H9 (cell line): ENCODE results near the gene HIPK3. TPM values are rescaled to one million over a fixed set of nuclear protein-coding genes. Genes with fewer than 3 reads are reported as not detected.

ENCODE experiments used
- DNase-seq: peaks from one replicate; pipeline ENCODE4 v3.0.0-alpha.2; 2017
- H2AFZ ChIP-seq: one replicate; pipeline ENCODE4 v1.6.1; 2013; ENCODE audit warnings: mild to moderate bottlenecking, low read length, control low read depth, moderate library complexity
- H2AK5ac ChIP-seq: 2 replicates; pipeline ENCODE4 v1.6.1; 2013; ENCODE audit warnings: low read length, control low read depth, mixed read lengths; ENCODE audit not compliant: insufficient read length
- H2BK120ac ChIP-seq: one replicate; pipeline ENCODE4 v1.6.1; 2013; ENCODE audit warnings: low read depth, mild to moderate bottlenecking, low read length, control low read depth, inconsistent platforms; ENCODE audit not compliant: poor library complexity, severe bottlenecking
- H2BK12ac ChIP-seq: 2 replicates; pipeline ENCODE4 v1.6.1; 2013; ENCODE audit warnings: low read length, control low read depth, mixed read lengths, low read depth; ENCODE audit not compliant: insufficient read length
- H2BK15ac ChIP-seq: 2 replicates; pipeline ENCODE4 v1.6.1; 2013; ENCODE audit warnings: low read depth, low read length, control low read depth
- H2BK20ac ChIP-seq: one replicate; pipeline ENCODE4 v1.6.1; 2013; ENCODE audit warnings: low read depth, mild to moderate bottlenecking, low read length, control low read depth, inconsistent platforms; ENCODE audit not compliant: poor library complexity, severe bottlenecking
- H2BK5ac ChIP-seq: 2 replicates; pipeline ENCODE4 v1.6.1; 2013; ENCODE audit warnings: low read length, control low read depth, mixed read lengths; ENCODE audit not compliant: insufficient read length
- H3K14ac ChIP-seq: 2 replicates; pipeline ENCODE4 v1.6.1; 2013; ENCODE audit warnings: low read length, control low read depth; ENCODE audit not compliant: insufficient read depth
- H3K18ac ChIP-seq: 2 replicates; pipeline ENCODE4 v1.6.1; 2013; ENCODE audit warnings: low read depth, mild to moderate bottlenecking, mixed read lengths, low read length, control low read depth; ENCODE audit not compliant: insufficient read length
- H3K23ac ChIP-seq: 2 replicates; pipeline ENCODE4 v1.6.1; 2013; ENCODE audit warnings: low read length, control low read depth, mixed read lengths, low read depth; ENCODE audit not compliant: insufficient read length
- H3K23me2 ChIP-seq: 2 replicates; pipeline ENCODE4 v1.6.1; 2013; ENCODE audit warnings: low read depth, mild to moderate bottlenecking, mixed read lengths, low read length, control low read depth; ENCODE audit not compliant: insufficient read length, poor library complexity, severe bottlenecking
- H3K27ac ChIP-seq: 2 replicates; pipeline ENCODE4 v1.5.1; 2013; ENCODE audit warnings: low read length, control low read depth, mixed read lengths, low read depth; ENCODE audit not compliant: insufficient read length
- H3K27me3 ChIP-seq: 2 replicates; pipeline ENCODE4 v1.6.1; 2013; ENCODE audit warnings: low read length, control low read depth, inconsistent platforms; ENCODE audit not compliant: insufficient read depth
- H3K4ac ChIP-seq: 2 replicates; pipeline ENCODE4 v1.6.1; 2013; ENCODE audit warnings: low read depth, mild to moderate bottlenecking, control low read depth, inconsistent platforms, low read length, moderate library complexity
- H3K4me1 ChIP-seq: 2 replicates; pipeline ENCODE4 v1.6.1; 2013; ENCODE audit warnings: low read length, control low read depth, inconsistent platforms; ENCODE audit not compliant: insufficient read depth
- H3K4me2 ChIP-seq: 2 replicates; pipeline ENCODE4 v1.6.1; 2013; ENCODE audit warnings: low read length, control low read depth, mixed read lengths; ENCODE audit not compliant: insufficient read length, insufficient read depth
- H3K56ac ChIP-seq: 2 replicates; pipeline ENCODE4 v1.6.1; 2013; ENCODE audit warnings: low read depth, mild to moderate bottlenecking, mixed read lengths, low read length, control low read depth; ENCODE audit not compliant: insufficient read length
- H3K79me1 ChIP-seq: 2 replicates; pipeline ENCODE4 v1.6.1; 2013; ENCODE audit warnings: low read depth, mild to moderate bottlenecking, moderate library complexity, low read length, control low read depth, inconsistent platforms; ENCODE audit not compliant: insufficient read depth, poor library complexity, severe bottlenecking
- H3K79me2 ChIP-seq: 2 replicates; pipeline ENCODE4 v1.6.1; 2013; ENCODE audit warnings: low read length, control low read depth, inconsistent platforms; ENCODE audit not compliant: insufficient read depth
- H3K9ac ChIP-seq: 2 replicates; pipeline ENCODE4 v1.6.1; 2013; ENCODE audit warnings: low read length, control low read depth, mixed read lengths; ENCODE audit not compliant: insufficient read length; ENCODE audit errors: extremely low read depth
- H3K9me3 ChIP-seq: one replicate; pipeline ENCODE4 v1.6.1; 2013; ENCODE audit warnings: low read depth, low read length, inconsistent platforms; ENCODE audit not compliant: control insufficient read depth
- H3T11ph ChIP-seq: one replicate; pipeline ENCODE4 v1.6.1; 2013; ENCODE audit warnings: mild to moderate bottlenecking, low read length, control low read depth, inconsistent platforms
- H4K20me1 ChIP-seq: one replicate; pipeline ENCODE4 v1.6.1; 2013; ENCODE audit not compliant: control insufficient read depth, insufficient read length, insufficient read depth
- H4K5ac ChIP-seq: 2 replicates; pipeline ENCODE4 v1.6.1; 2013; ENCODE audit warnings: low read depth, mild to moderate bottlenecking, mixed read lengths, low read length, control low read depth; ENCODE audit not compliant: insufficient read length
- H4K8ac ChIP-seq: replicated peaks from 2 replicates; pipeline ENCODE4 v1.6.1; 2013; ENCODE audit warnings: low read length, control low read depth, mixed read lengths, low read depth; ENCODE audit not compliant: insufficient read length
- H4K91ac ChIP-seq: 2 replicates; pipeline ENCODE4 v1.6.1; 2013; ENCODE audit warnings: low read depth, mild to moderate bottlenecking, moderate library complexity, mixed read lengths, low read length, control low read depth; ENCODE audit not compliant: insufficient read length
- H3K27ac Mint-ChIP-seq, 3 experiments: 2 replicates in 2 of 3; 3 replicates in 1 of 3; pipeline ENCODE4 v1.8.0; 2020 to 2021; ENCODE audit warnings: mixed read lengths in 3 of 3, mild to moderate bottlenecking in 1 of 3, moderate library complexity in 1 of 3
- H3K27me3 Mint-ChIP-seq: 2 replicates; pipeline ENCODE4 v1.8.0; 2021; ENCODE audit warnings: low read depth, mild to moderate bottlenecking, moderate library complexity, mixed read lengths
- H3K36me3 Mint-ChIP-seq, 3 experiments: 2 replicates in 2 of 3; 3 replicates in 1 of 3; pipeline ENCODE4 v1.8.0; 2020 to 2021; ENCODE audit warnings: low read depth in 3 of 3, mixed read lengths in 3 of 3; ENCODE audit not compliant: insufficient read depth in 1 of 3
- H3K4me1 Mint-ChIP-seq, 2 experiments: 2 replicates each; pipeline ENCODE4 v1.8.0; 2020; ENCODE audit warnings: mixed read lengths in 2 of 2
- H3K4me3 Mint-ChIP-seq, 2 experiments: 2 replicates in 1 of 2; 3 replicates in 1 of 2; pipeline ENCODE4 v1.8.0; 2020 to 2021; ENCODE audit warnings: mild to moderate bottlenecking in 2 of 2, mixed read lengths in 2 of 2, moderate library complexity in 1 of 2
- H3K9me3 Mint-ChIP-seq, 2 experiments: 2 replicates in 1 of 2; 3 replicates in 1 of 2; pipeline ENCODE4 v1.8.0; 2020; ENCODE audit warnings: mild to moderate bottlenecking in 2 of 2, mixed read lengths in 2 of 2, moderate library complexity in 1 of 2
- WGBS: extraction: QIAGEN DNeasy Blood & Tissue Kit; methylation state at CpG from one replicate; pipeline ENCODE4 v1.1.7; 2013; ENCODE audit warnings: missing lambda C conversion rate, low lambda C conversion rate, mixed read lengths; ENCODE audit not compliant: insufficient read length; ENCODE audit errors: extremely low coverage; 5-methylcytosine and 5-hydroxymethylcytosine counted together
- total RNA-seq: library from RNA; stranded (reverse); gene quantifications from 2 replicates; pipeline ENCODE4 v1.2.1, GENCODE V29; 2021
- TF ChIP-seq, protein P1 (sequence below): fragments of 200-600 bp; sonication (generic); conservative IDR thresholded peaks from 3 replicates; pipeline ENCODE4 v1.8.0; 2021; ENCODE audit warnings: antibody characterized with exemption, mild to moderate bottlenecking

HIPK3 gene
- total RNA-seq, 1 experiment from 2014 or later = 23.4 TPM

GRCh38 chr11:33290319-33290718 lies 33.1 kb downstream of the HIPK3 start:
- Histone ChIP-seq H3K56ac (no peak overlapping the region), H3K79me2 (no peaks in the 10 kb centered on the region), H4K8ac (no peak overlapping the region), H3K23ac (no peak overlapping the region), H3K9ac (no peak overlapping the region), H2BK5ac (no peak overlapping the region), H3K27me3 (no peaks in the 10 kb centered on the region), H2BK15ac (no peak overlapping the region), H4K5ac (no peak overlapping the region), H2AFZ (no peak overlapping the region), H3K4me2 (no peak overlapping the region), H3K23me2 (no peaks in the 10 kb centered on the region), H2BK120ac (no peak overlapping the region), H3K4me1 (no peaks in the 10 kb centered on the region), H4K20me1 (no peaks in the 10 kb centered on the region), H3K27ac (no peak overlapping the region), H3K9me3 (no peaks in the 10 kb centered on the region), H3K18ac (no peak overlapping the region), H2BK20ac (no peak overlapping the region), H3T11ph (no peak overlapping the region), H3K4ac (no peak overlapping the region), H2BK12ac (no peak overlapping the region), H3K79me1 (no peaks in the 10 kb centered on the region), H2AK5ac (no peak overlapping the region), H3K14ac (no peak overlapping the region), H4K91ac (no peak overlapping the region)
- DNase-seq = no peak
- Mint-ChIP-seq H3K4me3 (no peak overlapping the region), H3K36me3 (peaks cover 4 to 15% (median 12%) of the 10 kb centered on the region in 3 experiments; a peak in 5 of 7 replicates), H3K27me3 (no peaks in the 10 kb centered on the region; the same call in 1 of the 2 replicates), H3K27ac (no peak overlapping the region), H3K4me1 (no peaks in the 10 kb centered on the region), H3K9me3 (no peaks in the 10 kb centered on the region)
- WGBS = no CpG with 5 or more reads among the region's 1 CpG
- TF ChIP-seq, protein P1, sequence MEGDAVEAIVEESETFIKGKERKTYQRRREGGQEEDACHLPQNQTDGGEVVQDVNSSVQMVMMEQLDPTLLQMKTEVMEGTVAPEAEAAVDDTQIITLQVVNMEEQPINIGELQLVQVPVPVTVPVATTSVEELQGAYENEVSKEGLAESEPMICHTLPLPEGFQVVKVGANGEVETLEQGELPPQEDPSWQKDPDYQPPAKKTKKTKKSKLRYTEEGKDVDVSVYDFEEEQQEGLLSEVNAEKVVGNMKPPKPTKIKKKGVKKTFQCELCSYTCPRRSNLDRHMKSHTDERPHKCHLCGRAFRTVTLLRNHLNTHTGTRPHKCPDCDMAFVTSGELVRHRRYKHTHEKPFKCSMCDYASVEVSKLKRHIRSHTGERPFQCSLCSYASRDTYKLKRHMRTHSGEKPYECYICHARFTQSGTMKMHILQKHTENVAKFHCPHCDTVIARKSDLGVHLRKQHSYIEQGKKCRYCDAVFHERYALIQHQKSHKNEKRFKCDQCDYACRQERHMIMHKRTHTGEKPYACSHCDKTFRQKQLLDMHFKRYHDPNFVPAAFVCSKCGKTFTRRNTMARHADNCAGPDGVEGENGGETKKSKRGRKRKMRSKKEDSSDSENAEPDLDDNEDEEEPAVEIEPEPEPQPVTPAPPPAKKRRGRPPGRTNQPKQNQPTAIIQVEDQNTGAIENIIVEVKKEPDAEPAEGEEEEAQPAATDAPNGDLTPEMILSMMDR = no peak
